Ishikawa (cell line): ENCODE measurements around the gene COL13A1.

ENCODE experiments used
- EGR1 ChIP-seq: IDR thresholded peaks from 2 replicates; pipeline ENCODE4 v1.6.1; 2012
- EP300 ChIP-seq: IDR thresholded peaks from 2 replicates; pipeline ENCODE4 v1.6.1; 2012; ENCODE audit warnings: borderline replicate concordance
- RAD21 ChIP-seq: IDR thresholded peaks from 2 replicates; pipeline ENCODE4 v1.6.1; 2012; ENCODE audit warnings: low read depth
- TAF1 ChIP-seq: IDR thresholded peaks from 2 replicates; pipeline ENCODE4 v1.6.1; 2012; ENCODE audit warnings: low read depth, mild to moderate bottlenecking
- TF ChIP-seq, protein P1 (sequence below): IDR thresholded peaks from 2 replicates; pipeline ENCODE4 v1.6.1; 2012

DNA sequence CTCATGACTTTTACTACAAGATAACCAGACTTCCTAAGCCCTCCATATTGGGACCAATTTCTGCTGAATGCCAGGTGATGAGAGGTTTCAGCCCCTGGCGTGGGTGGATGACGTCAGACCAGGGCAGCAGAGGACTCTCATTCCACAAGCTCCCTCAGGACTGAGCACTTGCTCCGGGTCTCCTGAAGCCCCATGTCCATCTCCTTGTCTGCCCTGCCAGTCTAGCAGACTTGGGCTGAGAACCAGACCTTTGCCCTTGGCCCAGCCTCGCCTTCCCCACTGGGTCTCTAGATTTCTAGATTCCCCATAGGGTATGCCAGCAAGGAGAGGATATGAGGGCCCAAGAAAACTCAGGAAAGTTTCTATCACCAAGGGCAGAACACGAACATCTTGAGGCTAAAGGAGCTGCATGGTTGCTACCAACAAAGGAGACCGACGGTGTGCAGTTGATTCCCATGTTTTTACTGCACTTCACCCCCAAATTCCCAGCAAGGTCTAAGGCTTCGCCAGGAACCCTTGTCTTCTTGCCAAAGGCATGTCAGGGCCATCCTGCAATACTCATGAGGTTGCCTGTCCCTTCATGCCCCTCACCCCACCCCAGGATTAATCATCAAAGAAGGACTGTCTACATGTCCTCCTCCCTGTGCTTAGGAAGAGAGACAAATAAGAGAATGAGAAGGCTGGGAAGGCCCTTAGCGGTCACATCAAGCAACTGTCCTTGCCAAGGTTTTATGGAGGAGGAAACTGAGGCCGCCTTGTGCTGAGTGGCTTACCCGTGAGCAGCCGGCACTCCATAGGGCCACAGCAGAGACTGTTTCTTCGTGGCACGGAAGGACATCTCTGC, 154.4 kb downstream of the COL13A1 start:
- TF ChIP-seq RAD21 (no peak), TAF1 (no peak), EGR1 (no peak), EP300 (no peak)
- TF ChIP-seq, protein P1, sequence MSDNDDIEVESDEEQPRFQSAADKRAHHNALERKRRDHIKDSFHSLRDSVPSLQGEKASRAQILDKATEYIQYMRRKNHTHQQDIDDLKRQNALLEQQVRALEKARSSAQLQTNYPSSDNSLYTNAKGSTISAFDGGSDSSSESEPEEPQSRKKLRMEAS, result no peak
